HL-60/S4 treated with phorbol 12-myristate 13-acetate at 8.2 ng/mL for 4 days and 3 days (cell line): ENCODE measurements around the gene AJAP1.

Experiments used
- in situ Hi-C: fragments of 300-500 bp; cut with MboI; formaldehyde crosslinking; loops from 2 replicates; pipeline ENCODE4 v1.15.0; 2022; ENCODE audit warnings: low sequenced_read_pairs

The AJAP1 gene

DNA sequence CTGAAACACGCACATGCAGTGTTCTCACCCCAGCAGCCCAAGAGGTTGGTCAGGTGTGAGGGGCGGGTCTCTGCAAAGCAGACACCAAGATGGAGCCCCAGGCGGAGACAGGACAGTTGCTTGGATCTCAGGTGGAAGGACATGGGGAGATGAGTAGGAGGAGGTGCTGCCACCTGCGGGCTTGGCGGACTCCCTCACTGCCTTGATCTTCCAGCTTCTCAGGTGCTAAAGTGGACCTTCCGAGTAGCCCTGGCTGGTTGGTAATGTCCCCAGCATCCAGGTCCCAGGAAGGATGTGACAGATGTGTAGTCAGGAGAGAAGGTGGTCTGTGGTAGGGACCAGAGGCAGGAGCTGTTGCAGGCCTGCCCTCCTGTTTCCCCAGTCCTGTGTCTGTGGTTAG is 114.1 kb downstream of the AJAP1 start:
- in situ Hi-C loops: no loop called here

- in situ Hi-C loops: no loop called here
Observed at GRCh38 chr1:4769516-4770280, 115.3 kb downstream of the AJAP1 start.

DNA sequence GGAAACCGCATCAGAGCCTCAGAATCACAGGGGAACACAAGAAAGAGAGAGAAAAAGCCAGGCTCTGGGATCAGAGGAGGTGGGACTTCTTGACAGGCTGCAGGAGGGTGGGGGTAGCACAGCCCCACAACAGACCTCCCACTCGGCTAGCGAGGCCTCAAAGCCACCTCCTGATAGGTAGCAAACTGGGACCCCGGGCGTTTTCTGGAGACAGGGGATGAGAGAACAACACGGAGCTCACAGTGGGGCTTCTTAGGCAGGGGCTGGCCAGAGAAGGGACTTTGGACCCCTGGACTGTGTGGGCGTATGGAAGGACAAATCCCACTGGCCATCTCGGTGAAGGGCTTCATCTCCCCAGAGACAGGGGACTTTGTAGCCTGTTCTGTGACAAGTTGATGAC is 116.3 kb downstream of the AJAP1 start:
- in situ Hi-C loops: no loop called here

DNA sequence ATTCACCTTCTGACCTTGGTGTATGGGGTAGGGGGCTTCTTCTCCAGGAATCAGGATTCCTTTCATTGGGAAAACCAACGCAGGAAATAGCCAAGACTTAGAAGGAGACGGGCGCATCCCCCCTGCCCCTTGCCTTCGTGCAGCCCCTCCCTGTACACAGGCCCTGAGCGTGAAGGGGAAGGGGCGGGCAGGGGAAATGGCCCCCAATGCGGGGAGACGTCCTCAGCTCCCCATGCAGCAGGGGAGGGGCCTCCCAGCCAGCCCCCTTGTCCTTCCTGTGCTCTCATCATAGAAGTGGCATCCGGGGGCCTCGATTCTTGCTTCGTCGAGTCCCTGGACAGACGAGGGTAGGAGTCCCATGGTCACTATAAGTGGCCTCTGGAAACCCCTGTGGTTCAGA is 116.9 kb downstream of the AJAP1 start:
- in situ Hi-C loops: no loop called here

- in situ Hi-C loops: no loop called here
Observed at GRCh38 chr1:4771721-4772120, 117.3 kb downstream of the AJAP1 start.

DNA sequence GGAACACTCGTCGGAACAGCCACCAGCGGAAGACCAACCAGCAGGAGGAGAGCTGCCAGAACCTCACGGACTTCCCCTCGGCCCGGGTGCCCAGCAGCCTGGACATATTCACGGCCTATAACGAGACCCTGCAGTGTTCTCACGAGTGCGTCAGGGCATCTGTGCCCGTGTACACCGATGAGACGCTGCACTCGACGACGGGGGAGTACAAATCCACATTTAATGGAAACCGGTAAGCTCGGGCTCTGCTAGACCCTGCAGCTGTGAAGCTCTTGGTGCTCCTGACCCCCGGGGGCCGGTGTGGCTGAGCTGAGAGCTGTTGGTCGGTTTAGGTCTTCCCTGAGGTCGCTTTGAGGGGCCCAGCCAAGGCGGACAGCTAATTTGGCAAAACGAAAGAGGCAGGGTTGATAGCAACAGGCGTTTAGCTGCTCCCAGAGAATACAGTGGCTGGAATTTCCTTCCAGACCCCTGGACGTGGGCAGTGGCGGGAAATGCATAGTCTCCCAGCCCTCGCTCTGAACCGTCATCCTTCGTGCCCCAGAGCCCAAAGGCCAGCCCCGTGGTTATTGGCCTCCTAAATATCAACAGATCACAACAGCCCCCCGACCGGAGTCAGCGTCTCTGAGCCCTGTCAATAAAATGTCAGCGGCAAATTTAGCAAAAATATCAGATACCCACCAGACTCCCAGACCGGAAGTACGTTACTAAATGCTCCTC is 118.0 kb downstream of the AJAP1 start:
- in situ Hi-C loops: no loop called here

DNA sequence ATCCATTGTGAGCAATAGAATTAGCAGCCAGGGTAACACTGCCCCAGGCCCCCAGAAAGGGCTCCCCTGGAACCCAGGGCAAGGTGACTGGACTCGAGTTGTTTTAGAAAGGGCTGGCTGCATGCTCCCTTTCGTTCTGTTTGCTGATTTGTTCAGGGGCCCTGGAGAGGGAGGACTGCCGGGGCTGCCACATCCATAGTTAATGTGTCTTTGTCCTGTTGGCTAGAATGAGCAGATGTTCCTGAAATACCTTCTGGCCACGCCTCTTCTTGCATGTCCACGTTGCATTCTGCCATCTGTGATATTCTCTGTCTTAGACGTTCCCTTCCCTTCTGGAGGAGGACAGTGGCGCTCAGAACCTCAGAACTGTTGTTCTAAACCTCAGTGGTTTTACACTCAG is 118.8 kb downstream of the AJAP1 start:
- in situ Hi-C loops: no loop called here

GRCh38 chr1:4775506-4775905 is 121.1 kb downstream of the AJAP1 start:
- in situ Hi-C loops: no loop called here

GRCh38 chr1:4778056-4778455 is 123.6 kb downstream of the AJAP1 start:
- in situ Hi-C loops: no loop called here

GRCh38 chr1:4781646-4782045 is 127.2 kb downstream of the AJAP1 start:
- in situ Hi-C loops: no loop called here

DNA sequence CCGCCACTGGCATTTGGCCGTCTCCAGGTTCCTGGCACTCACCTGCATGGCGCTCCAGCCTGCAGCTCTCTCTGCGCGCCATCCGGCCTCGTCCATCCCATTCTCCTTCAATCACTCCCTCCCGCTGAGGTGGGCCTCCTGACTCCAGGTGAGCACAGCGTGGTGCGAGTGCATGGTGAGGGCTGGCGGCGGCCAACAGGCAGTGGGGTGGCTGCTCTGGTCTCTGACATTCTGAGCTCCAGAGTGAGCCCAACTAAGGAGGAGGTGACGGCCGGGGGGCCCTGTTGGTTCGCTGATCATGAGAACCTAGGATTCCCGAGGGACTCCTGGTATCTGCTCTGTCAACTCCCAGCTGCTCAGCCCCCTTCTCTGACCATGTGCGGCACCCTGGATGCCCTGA is 130.4 kb downstream of the AJAP1 start:
- in situ Hi-C loops: no loop called here

GRCh38 chr1:4786055-4786454 is 131.6 kb downstream of the AJAP1 start:
- in situ Hi-C loops: no loop called here

GRCh38 chr1:4787551-4787950 is 133.1 kb downstream of the AJAP1 start:
- in situ Hi-C loops: no loop called here

GRCh38 chr1:4792565-4792964 is 138.2 kb downstream of the AJAP1 start:
- in situ Hi-C loops: no loop called here

DNA sequence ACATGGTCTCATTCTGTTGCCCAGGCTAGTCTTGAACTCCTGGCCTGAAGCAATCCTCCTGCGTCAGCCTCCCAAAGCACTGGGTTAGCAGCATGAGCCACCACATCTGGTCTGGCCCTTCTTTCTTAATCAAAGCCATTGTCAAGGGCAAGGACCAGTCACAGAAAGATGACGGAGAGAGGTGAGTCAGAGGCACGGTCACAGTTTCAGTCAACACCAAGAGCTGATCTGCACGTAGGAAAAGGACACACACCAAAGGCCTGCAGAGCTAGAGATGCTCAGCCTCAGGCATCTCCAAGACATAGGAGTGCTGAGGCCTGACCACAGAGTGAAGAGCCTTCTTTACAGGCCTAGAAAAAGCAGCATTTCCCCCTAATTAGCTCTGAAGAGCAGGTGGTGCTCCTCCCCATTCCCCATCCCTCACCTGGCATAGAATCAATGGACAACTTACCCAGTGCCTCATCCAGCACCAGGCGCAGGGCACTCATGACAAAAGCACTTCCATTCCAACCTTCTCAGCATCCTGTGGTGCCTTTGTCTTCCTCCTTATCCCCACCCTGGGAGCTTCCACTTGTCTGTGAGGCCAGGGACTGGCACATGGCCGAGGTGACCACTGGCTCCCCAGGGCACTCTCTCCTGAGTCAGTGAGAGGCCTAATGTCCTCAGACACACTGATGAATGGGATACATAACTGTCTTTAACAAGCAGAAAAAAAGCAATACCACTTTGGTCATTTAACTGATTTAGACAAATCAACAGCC is 139.8 kb downstream of the AJAP1 start:
- in situ Hi-C loops: no loop called here

- in situ Hi-C loops: no loop called here
Observed at GRCh38 chr1:4796161-4797015, 142.0 kb downstream of the AJAP1 start.

- in situ Hi-C loops: no loop called here
Observed at GRCh38 chr1:4797016-4797410, 142.6 kb downstream of the AJAP1 start.

DNA sequence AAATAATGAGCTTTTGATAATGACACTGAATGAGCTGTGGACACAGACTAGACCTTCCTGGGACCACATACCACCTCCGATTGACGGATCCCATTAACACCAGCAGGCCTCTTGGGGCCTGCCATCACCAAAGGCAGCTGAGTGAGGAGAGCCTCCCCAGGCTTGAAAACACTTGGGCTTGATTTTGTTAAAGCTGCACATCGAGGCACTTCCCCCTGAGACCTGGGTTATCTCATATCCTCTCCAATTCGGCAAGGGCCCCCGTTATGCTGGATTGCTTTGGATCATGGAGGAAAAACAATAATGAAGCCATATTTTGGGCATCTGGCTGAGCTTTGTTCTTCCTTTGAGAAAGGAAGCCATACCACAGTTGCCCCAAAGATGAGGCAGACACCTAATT is 143.0 kb downstream of the AJAP1 start:
- in situ Hi-C loops: no loop called here

DNA sequence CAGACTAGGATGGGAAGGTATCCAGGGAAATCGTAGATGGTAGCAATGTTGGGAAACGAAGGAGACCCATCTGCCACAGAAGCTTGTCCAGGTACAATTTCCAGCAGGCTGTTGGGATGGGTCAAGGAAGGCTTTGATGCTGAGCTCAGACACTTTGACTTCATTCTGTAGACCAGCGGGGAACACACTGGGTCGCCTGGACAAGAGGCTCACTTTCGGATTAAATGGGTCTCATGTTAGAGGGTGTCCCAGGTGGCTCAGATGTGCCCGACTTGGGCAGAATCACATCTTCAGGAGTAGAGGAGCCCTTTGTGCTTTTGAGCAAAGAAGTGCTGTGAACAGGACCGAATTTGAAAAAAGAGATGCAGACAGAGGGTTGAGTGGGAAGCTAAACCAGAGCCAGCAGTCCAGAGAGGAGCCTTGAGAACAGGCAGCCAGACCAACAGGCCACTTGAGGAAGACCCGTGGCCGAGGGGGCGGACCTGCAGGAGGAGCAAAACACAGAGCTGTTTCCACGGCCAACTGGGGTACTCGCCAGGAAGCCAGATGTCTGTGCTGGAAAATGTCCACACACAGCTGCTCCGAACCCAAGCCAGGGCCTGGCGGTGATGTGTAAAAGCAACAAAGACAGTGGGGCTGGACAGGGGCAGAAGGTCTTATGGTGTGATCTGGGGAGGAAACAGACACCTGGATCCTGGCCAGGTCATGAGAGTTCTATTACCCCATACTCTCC is 146.9 kb downstream of the AJAP1 start:
- in situ Hi-C loops: no loop called here

GRCh38 chr1:4802024-4802423 is 147.6 kb downstream of the AJAP1 start:
- in situ Hi-C loops: no loop called here
